Measurements from ENCODE around the gene CENPI.
"Not testable (repeated sequence)": the region's sequence is repeated elsewhere in the genome, so short reads cannot be mapped to it uniquely, and the experiment has no call there.

The CENPI gene

GRCh38 chrX:101097546-101098453 is at the start of gene CENPI:
Gene CENPI, plus strand, starts transcription at chrX:101098204. Its CDS starts 2,867 bp downstream, at chrX:101101071.
- H3K4me1 Mint-ChIP-seq: peaks cover 0 to 13% of the 10 kb centered on the region in 2 donors

GRCh38 chrX:101051153-101051548 is 46.9 kb upstream of the CENPI start:
- no peak for DNase-seq
- Mint-ChIP-seq H3K36me3 (peaks cover 10 to 26% of the 10 kb centered on the region in 2 donors), H3K27me3 (no peaks in the 10 kb centered on the region), H3K9me3 (no peaks in the 10 kb centered on the region), H3K27ac (peak overlapping the region; percentile 96), H3K4me3 (peak overlapping the region; percentile 83 to 88), H3K4me1 (peaks cover 4 to 15% of the 10 kb centered on the region in 2 donors)
- ATAC-seq (replicated peaks): peak in 1 of 2 donors; percentile 4

More at GRCh38 chrX:101097546-101098453, at the start of gene CENPI:
- Mint-ChIP-seq H3K27ac (peak within 1 kb of the TSS; percentile 43), H3K27me3 (no peaks in the 10 kb centered on the region), H3K9me3 (no peaks in the 10 kb centered on the region), H3K4me3 (peak within 1 kb of the TSS; percentile 87 to 90), H3K36me3 (peaks cover 0 to 3% of the 10 kb centered on the region in 2 donors)
- peak; percentile 92 for DNase-seq
- ATAC-seq (replicated peaks): peak; percentile 99 to 100

DNA sequence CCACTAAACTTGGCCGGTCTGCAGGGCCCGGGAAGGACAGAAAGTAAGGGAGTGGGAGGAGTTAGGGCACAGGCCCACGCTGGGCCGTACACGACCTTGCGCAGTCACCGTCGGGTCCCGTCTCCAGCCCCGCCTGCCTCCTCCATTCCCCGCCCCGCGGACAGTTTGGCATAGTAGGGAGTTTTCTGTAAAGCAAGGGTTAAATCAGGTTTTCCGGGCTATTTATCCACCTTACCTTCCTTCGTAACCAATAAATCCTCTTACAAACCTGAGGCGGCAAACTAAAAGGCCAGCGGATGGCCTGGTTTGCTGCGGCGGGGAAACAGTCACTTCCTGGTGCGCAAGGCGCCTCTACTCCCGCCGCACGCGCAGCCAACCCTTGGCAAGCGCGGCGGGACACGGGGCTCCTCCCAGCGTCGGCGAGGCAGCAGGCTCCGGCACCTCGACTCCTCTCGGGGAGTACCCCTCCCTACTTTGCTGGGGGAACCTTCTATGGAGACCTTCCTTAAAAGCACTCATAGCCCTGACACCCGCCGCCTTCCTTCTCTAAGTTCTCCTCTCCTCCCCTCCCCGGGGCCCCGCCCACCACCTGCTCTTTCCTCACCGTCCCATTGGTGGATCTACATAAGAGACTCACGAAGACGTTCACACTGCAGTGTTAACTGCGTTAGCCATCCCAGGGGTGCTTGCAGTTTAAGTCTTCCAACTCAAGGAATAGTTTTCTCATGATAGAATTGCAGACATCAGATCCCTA is 46.3 kb upstream of the CENPI start, which contains the start of gene TRMT2B:
Gene TRMT2B, minus strand, starts transcription at position 563 of the 754 bp plus-strand sequence. CDS start 9,822 bp downstream, outside the sequence.
- peak; percentile 77 for DNase-seq
- Mint-ChIP-seq H3K9me3 (peaks cover 2 to 4% of the 10 kb centered on the region in 2 donors), H3K4me1 (peaks cover 7 to 19% of the 10 kb centered on the region in 2 donors), H3K4me3 (peak within 1 kb of the TSS; percentile 83 to 88), H3K27ac (peak within 1 kb of the TSS; percentile 96), H3K36me3 (peaks cover 10 to 26% of the 10 kb centered on the region in 2 donors), H3K27me3 (no peaks in the 10 kb centered on the region)
- peak; percentile 90 to 92 for ATAC-seq (replicated peaks)

DNA sequence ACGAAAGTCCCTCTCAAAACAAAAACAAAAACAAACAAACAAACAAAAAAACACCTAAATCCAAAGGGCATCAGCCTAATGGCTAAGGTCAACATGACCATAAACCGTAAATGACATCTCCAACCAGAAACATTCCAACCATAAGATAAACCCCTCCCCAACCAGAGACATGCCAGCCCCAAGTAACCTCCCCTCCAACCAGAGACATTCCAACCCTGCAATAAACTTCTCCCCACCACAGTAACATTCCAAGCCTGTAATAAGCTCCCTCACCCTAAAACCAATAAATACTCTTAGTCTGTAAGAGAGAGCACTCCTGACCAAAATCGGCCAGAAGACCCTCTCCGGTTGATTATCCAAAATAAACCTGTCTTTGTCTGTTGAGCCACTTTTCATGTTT is 41.5 kb upstream of the CENPI start:
- H3K27me3 Mint-ChIP-seq; DNase-seq; H3K4me3 Mint-ChIP-seq; H3K36me3 Mint-ChIP-seq; ATAC-seq (replicated peaks): not testable (repeated sequence)
- H3K4me1 Mint-ChIP-seq: peaks cover 9 to 11% of the 10 kb centered on the region in 2 donors
- peak overlapping the region; percentile 26 for H3K27ac Mint-ChIP-seq
- H3K9me3 Mint-ChIP-seq: peaks cover 7 to 10% of the 10 kb centered on the region in 2 donors

GRCh38 chrX:101057093-101057714 is 40.8 kb upstream of the CENPI start:
- Mint-ChIP-seq H3K9me3 (peaks cover 7 to 10% of the 10 kb centered on the region in 2 donors), H3K4me3 (no peak overlapping the region), H3K27me3 (no peaks in the 10 kb centered on the region), H3K36me3 (no peaks in the 10 kb centered on the region), H3K27ac (peak overlapping the region; percentile 26), H3K4me1 (peaks cover 9 to 11% of the 10 kb centered on the region in 2 donors)
- ATAC-seq (replicated peaks) (peak; percentile 96 to 97), DNase-seq (peak; percentile 4)

DNA sequence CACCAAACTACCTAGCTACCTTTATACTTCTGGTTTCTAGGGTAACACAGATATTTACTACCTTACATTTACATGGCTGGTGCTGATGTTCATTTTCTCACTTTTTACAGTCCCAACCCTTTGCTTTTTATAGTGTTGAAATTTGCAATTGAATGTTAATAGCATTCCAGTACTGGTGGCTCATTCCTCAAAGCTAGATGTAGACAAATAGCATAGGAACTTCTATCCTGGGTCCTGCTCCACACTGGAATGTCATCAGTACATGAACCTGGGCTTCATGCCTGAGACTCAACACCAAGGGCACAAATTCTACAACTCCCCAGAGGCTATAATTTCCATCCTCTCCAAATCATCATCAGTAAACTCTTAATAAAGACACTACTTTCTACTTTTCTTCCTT is 35.8 kb upstream of the CENPI start:
- peaks cover under 1 to 2% of the 10 kb centered on the region in 2 donors for H3K9me3 Mint-ChIP-seq
- H3K27me3 Mint-ChIP-seq: peaks cover 0 to 4% of the 10 kb centered on the region in 2 donors
- no peaks in the 10 kb centered on the region for H3K36me3 Mint-ChIP-seq
- H3K27ac Mint-ChIP-seq: no peak overlapping the region
- peaks cover 1 to 3% of the 10 kb centered on the region in 2 donors for H3K4me1 Mint-ChIP-seq
- ATAC-seq (replicated peaks): no peak
- H3K4me3 Mint-ChIP-seq: no peak overlapping the region
- DNase-seq: no peak

DNA sequence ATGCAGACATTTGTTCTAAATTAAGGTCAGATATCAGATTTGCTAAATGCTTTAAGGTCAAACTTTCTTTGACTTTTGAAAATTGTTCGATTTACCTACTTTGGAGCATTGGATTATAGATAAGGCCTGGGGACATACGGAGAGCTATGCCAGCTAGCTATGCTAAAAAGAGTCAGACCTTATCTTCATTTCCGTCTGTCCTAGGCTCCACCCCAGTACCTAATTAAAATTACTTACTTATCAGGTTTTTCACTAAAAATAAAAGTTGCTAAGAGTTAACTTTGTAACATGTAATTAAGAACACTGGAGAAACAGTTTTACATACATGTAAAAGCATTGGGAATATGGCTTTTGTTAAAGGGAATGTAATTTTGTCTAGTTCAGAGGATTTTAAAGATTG is 26.4 kb upstream of the CENPI start:
- DNase-seq: no peak
- Mint-ChIP-seq H3K27ac (no peak overlapping the region), H3K27me3 (no peaks in the 10 kb centered on the region), H3K9me3 (no peaks in the 10 kb centered on the region), H3K4me3 (no peak overlapping the region), H3K4me1 (no peaks in the 10 kb centered on the region), H3K36me3 (no peaks in the 10 kb centered on the region)
- ATAC-seq (replicated peaks): no peak

DNA sequence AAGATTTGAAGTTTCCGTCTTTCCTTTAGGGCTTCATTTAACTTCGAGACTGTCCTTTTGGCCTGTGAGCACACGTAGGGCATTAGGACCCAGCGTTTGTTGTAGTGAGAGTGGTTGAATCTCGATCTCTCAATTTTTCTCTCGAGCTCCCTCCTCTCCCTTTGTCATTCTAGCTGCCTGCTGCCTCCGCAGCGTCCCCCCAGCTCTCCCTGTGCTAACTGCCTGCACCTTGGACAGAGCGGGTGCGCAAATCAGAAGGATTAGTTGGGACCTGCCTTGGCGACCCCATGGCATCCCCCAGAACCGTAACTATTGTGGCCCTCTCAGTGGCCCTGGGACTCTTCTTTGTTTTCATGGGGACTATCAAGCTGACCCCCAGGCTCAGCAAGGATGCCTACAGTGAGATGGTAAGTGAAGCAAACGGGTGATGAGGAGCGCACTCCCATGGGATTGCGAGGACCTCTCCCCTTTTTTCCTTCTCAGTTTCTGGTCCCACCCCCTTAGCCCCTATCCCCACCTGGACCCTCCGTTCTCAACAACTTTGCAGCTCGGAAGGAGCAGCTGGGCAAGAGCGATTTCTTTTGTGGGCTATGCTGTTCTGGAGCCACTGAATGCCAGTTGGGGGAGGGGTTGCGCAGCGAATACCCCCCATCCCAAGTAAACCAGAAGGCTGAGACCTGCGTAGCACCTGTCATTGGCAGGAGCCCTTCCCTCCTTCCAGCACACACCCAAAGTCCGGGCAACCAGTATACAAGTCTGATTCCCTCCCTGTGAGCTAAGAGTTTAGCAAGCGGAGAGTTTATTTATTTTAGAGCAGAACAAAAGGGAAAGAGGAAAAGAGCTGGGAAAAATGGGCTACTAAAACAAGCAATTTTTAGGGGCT is 19.0 kb upstream of the CENPI start, which contains the start of gene TMEM35A:
Gene TMEM35A, plus strand, starts transcription at position 164 of the 883 bp plus-strand sequence. Its CDS starts 124 bp downstream, at position 288.
- peak within 1 kb of the TSS; percentile 10 for H3K27ac Mint-ChIP-seq
- no peaks in the 10 kb centered on the region for H3K36me3 Mint-ChIP-seq
- no peaks in the 10 kb centered on the region for H3K9me3 Mint-ChIP-seq
- DNase-seq: no peak
- peak within 1 kb of the TSS; percentile 10 to 47 for H3K4me3 Mint-ChIP-seq
- H3K4me1 Mint-ChIP-seq: peaks cover 4 to 5% of the 10 kb centered on the region in 2 donors
- peak in 1 of 2 donors; percentile 45 for ATAC-seq (replicated peaks)
- peaks cover 12 to 20% of the 10 kb centered on the region in 2 donors for H3K27me3 Mint-ChIP-seq

GRCh38 chrX:101079736-101080270 is 18.2 kb upstream of the CENPI start:
- Mint-ChIP-seq H3K4me1 (peaks cover 4 to 5% of the 10 kb centered on the region in 2 donors), H3K9me3 (no peaks in the 10 kb centered on the region), H3K36me3 (no peaks in the 10 kb centered on the region), H3K27me3 (peaks cover 12 to 20% of the 10 kb centered on the region in 2 donors), H3K27ac (no peak overlapping the region), H3K4me3 (no peak overlapping the region)
- DNase-seq (no peak), ATAC-seq (replicated peaks) (no peak)

- no peaks in the 10 kb centered on the region for H3K36me3 Mint-ChIP-seq
- H3K4me3 Mint-ChIP-seq: no peak overlapping the region
- no peak overlapping the region for H3K27ac Mint-ChIP-seq
- H3K4me1 Mint-ChIP-seq: peaks cover 4 to 5% of the 10 kb centered on the region in 2 donors
- no peak for ATAC-seq (replicated peaks)
- no peak for DNase-seq
- H3K9me3 Mint-ChIP-seq: no peaks in the 10 kb centered on the region
- peaks cover 12 to 20% of the 10 kb centered on the region in 2 donors for H3K27me3 Mint-ChIP-seq
Measured at GRCh38 chrX:101080326-101081124, 17.5 kb upstream of the CENPI start.

DNA sequence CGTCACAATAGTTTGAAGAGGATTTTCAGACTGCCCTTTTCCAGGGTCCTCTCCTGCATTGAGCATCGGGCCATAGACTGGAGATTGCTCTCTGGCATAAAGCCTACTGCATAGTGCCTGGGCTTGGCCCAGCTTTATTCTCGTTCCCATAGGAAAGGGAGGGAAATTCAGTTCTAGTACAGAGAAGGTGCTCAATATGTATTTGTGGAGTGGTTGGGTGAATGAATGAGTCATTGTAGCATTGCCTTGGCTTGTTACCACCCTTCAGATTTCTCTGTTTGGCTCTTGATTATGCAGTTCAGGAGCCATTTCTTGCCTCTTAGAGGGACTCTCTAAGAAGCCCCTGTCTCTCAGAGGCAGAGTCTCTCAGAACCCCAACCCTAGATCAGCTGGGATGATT is 16.8 kb upstream of the CENPI start:
- H3K27ac Mint-ChIP-seq: no peak overlapping the region
- H3K4me3 Mint-ChIP-seq: no peak overlapping the region
- no peaks in the 10 kb centered on the region for H3K36me3 Mint-ChIP-seq
- DNase-seq (no peak), ATAC-seq (replicated peaks) (no peak)
- peaks cover 12 to 20% of the 10 kb centered on the region in 2 donors for H3K27me3 Mint-ChIP-seq
- no peaks in the 10 kb centered on the region for H3K9me3 Mint-ChIP-seq
- peaks cover 4 to 5% of the 10 kb centered on the region in 2 donors for H3K4me1 Mint-ChIP-seq

- Mint-ChIP-seq H3K9me3 (no peaks in the 10 kb centered on the region), H3K4me3 (no peak overlapping the region), H3K27me3 (no peaks in the 10 kb centered on the region), H3K27ac (no peak overlapping the region), H3K4me1 (no peaks in the 10 kb centered on the region), H3K36me3 (peaks cover 0 to 1% of the 10 kb centered on the region in 2 donors)
- no peak for DNase-seq
- no peak for ATAC-seq (replicated peaks)
Measured at GRCh38 chrX:101091817-101092216, 6.2 kb upstream of the CENPI start.

All from stimulated activated naive B cell treated with anti-CD40 and anti-IgM and Interleukin-4, amounts not matched to agents 10 μg/mL and 1 μg/mL and 100 μg/mL, for 72 hours (primary cell).